Subcutaneous adipose tissue (tissue), 4 donors: Measurements from ENCODE around the gene MGAT1. TPM values are rescaled to one million over a fixed set of nuclear protein-coding genes. Genes with fewer than 3 reads are reported as not detected.

Experiments
- total RNA-seq, 4 donors: library from RNA; depleted of rRNA; stranded (reverse); fragments of >200 nt; gene quantifications; one replicate each; pipeline ENCODE4 v1.1.0, GENCODE V29; 2016
- TF ChIP-seq, protein P1 (sequence below): fragments of 450-650 bp; IDR thresholded peaks from one replicate; pipeline ENCODE4 v1.5.1; 2016; ENCODE audit warnings: low read depth, mild to moderate bottlenecking, control low read depth, antibody characterized with exemption, moderate library complexity

The MGAT1 gene
- total RNA-seq, 4 donors from 2014 or later = 165 to 345 (median 230) TPM

DNA sequence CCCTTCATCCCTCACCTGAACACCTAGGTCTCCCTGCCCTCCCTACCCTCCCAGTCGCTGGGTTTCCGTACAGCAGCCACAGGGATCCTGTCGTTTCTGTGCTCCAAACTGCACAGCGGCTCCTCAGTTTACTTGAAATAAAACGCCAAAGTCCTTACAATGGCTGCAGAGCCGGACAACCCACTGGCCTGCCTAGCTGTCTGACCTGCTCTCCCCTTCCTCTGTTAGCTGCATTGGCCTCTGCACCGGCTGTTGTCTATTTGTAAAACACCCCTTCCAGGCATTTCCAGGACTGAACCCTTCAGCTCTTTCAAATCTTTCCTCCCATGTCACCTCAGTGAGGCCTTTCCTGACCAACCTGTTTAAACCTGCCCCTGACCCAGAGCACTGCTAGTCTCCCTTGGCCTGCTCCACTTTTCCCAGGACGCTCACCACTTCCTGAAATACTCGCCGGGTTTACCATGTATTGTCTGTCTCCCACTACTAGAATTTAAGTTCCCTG is 9.1 kb upstream of the MGAT1 start:
- TF ChIP-seq, protein P1, sequence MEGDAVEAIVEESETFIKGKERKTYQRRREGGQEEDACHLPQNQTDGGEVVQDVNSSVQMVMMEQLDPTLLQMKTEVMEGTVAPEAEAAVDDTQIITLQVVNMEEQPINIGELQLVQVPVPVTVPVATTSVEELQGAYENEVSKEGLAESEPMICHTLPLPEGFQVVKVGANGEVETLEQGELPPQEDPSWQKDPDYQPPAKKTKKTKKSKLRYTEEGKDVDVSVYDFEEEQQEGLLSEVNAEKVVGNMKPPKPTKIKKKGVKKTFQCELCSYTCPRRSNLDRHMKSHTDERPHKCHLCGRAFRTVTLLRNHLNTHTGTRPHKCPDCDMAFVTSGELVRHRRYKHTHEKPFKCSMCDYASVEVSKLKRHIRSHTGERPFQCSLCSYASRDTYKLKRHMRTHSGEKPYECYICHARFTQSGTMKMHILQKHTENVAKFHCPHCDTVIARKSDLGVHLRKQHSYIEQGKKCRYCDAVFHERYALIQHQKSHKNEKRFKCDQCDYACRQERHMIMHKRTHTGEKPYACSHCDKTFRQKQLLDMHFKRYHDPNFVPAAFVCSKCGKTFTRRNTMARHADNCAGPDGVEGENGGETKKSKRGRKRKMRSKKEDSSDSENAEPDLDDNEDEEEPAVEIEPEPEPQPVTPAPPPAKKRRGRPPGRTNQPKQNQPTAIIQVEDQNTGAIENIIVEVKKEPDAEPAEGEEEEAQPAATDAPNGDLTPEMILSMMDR = no peak

DNA sequence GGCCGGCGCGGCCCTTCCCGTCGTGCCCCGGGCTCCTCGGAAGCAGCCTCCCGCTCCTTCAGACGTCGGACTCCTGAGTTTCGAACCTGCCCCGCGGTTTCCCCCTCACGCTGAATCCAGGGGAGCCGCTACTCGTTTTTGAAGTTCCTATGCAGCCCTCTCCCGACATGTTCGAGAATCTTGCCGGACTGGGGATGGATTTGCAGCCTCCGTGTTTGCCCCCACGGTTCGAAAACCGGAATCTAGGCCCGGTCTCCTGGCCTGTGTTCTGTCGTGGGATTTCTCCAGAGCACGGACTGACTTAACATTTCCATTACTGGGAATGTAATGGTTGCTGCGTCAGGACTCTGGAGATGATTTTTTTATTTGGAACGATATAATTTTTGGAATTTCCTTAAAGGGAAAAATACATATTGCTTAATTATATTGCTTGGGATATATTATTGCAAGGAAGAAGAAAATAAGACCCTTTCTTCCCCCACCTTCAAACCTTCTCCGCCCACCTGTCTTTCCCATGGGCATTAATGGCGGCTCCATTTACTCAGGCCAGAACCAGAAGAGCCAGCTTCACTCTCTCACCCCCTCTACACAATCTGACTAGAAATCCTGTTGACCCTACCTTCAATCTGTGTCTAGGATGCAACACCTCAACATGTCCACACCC is 8.5 kb upstream of the MGAT1 start:
- TF ChIP-seq, protein P1 = no peak

DNA sequence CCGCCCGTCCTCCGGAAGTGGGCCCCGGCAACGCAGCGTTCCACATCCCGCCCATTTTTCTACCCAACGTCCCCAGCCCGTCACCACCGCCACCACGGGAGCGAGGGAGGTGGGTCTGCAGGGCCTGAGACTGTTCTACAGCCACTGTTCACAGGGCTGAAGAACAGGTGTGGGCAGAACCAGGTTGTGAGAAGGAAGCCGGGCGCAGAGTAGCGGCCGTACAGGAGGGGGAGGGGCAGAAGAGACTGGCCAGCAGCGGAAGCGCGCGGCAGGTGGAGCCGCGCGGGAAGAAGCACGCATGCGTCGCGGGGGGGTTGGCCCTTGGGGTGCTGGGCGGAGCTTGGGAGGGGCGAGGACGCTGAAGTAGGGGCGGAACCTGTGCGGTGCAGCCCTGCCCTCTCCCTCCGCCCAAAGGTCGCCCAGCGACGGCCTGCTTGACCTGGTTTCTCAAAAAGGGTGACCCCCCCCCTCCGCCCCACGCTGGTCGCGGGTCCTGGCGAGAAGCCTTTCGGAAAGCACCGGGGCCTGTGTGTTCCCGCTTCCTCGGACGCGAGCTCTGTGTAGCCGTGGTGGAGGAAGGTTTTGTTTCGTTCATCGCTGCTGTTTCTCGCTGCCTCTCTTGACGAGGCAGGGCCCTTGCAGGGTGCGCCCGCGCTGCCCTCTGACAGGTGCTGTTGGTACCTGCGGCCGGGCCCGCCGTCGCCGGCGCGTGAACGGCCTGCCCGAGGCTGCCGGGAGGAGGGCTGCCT is 7.8 kb upstream of the MGAT1 start:
- TF ChIP-seq, protein P1 = no peak

DNA sequence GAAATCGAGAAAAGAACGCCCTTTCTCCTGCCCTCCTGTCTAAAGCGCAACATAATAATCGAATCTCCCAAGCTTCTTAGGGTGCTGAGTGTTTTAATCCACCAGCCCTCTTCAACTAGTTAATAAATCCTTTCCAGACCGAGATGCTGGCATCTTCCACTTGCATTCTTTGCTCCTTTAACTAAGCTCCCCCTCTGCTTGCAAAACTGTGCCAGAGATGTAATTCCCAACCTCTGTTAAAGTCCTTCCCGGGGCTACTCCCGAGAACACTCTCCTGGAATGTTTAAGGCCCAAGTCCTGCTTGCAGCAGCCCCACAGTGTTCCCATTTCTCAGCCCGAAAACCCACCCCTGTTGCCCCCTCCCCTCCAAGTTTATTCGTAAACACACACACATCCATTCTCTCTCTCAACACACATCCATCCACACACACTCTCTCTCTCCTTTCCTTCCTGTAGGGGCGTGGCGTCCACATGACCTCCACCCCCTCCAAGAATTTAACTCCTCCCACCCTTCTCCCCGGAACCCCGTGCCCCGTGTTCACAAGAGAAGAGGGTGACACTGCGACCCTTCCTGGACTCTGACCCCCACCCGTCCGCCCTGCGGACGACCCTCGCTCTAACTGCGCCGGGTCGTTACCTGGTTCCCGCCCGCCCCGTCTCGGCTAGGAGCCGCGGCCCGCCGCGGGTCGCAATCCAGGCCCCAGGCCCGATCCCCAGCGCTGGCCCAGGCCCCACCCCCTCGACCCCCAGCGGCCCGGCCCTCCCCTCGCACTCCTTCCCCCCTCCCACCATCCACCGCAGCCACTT is 7.0 kb upstream of the MGAT1 start:
- TF ChIP-seq, protein P1 = no peak

DNA sequence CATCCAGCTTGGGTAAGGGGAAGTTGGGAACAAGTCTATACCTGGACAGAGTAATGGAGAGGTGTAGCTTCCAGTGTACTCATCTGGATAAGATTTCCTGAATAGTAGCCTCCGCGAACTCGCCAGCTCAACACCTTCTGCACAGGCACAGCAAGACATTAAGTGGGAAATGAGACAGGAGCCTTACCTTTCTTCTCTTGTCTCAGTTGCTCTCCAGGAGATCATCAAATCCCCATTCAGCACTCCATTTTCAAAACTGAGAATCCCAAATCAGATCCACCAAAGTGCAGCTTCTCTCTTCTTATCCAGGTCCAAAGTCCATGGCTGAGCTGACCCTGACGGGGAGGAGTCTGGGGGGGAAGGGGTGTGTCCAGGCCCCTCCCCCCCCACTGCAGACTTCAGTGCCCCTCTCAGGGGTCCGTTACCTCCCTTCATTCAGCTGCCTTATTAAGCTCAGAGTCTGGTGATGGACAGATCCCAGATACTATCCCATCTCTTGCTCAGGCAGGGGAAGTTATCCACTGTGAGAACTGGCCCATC is 5.9 kb upstream of the MGAT1 start:
- TF ChIP-seq, protein P1 = no peak

DNA sequence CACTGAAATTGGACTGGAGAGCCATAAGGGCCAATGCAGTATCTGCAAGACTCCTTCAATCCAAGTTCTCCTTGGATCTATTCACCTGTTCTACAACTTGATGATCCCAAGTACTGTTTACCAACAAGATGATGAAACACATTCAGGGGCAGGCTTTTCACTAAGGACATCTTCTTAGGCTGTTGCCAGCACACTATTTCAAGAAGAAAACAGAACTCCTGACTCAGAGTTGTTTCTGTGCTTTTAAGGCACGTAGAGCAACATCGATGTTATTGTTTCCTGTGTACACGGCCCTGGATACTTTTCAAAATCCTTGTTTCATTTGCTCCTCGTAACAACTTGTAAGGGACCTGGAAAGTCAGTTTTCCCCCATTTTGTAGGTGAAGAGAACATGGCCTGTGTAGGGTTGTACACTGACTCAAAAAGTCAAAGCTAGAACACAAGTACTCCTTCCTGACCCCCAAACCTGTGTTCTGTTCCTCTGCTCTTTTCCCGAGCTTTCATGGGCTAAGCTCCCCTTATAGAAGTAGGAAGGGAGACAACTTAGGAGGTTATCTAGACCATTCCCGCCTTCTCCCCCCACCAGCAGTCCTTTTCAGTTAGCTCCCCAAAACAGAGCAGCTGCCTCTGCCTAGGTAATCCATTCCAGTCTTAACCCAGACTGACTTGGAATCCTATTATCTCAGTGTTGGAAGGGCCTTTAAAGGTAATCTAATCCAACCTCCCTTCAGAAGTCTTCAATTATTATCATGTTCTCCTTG is 5.2 kb upstream of the MGAT1 start:
- TF ChIP-seq, protein P1 = no peak
